HL-60 (cell line): Measurements from ENCODE around the gene KLHDC10.

Experiments used
- DNase-seq, 2 experiments: peaks; one replicate each; pipeline ENCODE4 v3.0.0-alpha.2; 2010 to 2020; ENCODE audit warnings: low read depth in 1 of 2, low spot score in 1 of 2
- H3K27ac ChIP-seq: fragments of 250-450 bp; sonication (Bioruptor Pico); replicated peaks from 2 replicates; pipeline ENCODE4 v1.5.1; 2020; ENCODE audit warnings: mild to moderate bottlenecking, moderate library complexity
- H3K27me3 ChIP-seq: fragments of 250-450 bp; sonication (Bioruptor Pico); 2 replicates; pipeline ENCODE4 v1.5.1; 2021; ENCODE audit warnings: mild to moderate bottlenecking, moderate library complexity; ENCODE audit not compliant: insufficient read depth, poor library complexity, severe bottlenecking
- H3K4me3 ChIP-seq: replicated peaks from 2 replicates; pipeline ENCODE4 v1.5.1; 2011; ENCODE audit warnings: mild to moderate bottlenecking, control low read depth, low read length; ENCODE audit not compliant: insufficient read depth
- GABPA ChIP-seq: IDR thresholded peaks from 2 replicates; pipeline ENCODE4 v1.6.1; 2012; ENCODE audit warnings: low read depth
- POLR2AphosphoS5 ChIP-seq: IDR thresholded peaks from 2 replicates; pipeline ENCODE4 v1.6.1; 2012; ENCODE audit warnings: low read depth
- SPI1 ChIP-seq: IDR thresholded peaks from 2 replicates; pipeline ENCODE4 v1.6.1; 2012; ENCODE audit warnings: low read depth, mild to moderate bottlenecking, borderline replicate concordance
- TF ChIP-seq, protein P1 (sequence below): IDR thresholded peaks from one replicate; pipeline ENCODE4 v1.5.1; 2011; ENCODE audit warnings: low read length, control low read depth, inconsistent platforms; ENCODE audit not compliant: insufficient read depth
- TF ChIP-seq, protein P2 (sequence below): IDR thresholded peaks from 2 replicates; pipeline ENCODE4 v1.6.1; 2012; ENCODE audit warnings: low read depth; ENCODE audit not compliant: insufficient replicate concordance

The KLHDC10 gene

DNA sequence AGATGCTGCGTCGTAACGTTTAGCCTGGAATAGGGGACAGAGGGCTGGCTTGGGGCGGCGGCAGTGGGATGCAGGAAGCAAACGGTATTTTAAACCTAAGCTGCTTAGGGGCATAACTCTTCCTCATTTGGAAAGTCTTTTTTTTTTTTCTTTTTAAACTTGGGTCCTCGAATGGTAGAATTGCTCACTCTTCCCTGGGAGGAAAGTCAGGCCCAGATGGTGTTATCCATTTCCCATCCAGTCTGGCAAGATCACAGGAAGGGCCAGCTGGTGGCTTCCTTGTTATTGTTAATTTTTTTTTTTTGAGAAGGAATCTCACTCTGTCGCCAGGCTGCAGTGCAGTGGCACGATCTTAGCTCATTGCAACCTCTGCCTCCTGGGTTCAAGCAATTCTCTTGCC lies 78.2 kb downstream of the KLHDC10 start:
- Histone ChIP-seq H3K27ac (no peak overlapping the region), H3K4me3 (no peak overlapping the region), H3K27me3 (no peaks in the 10 kb centered on the region)
- TF ChIP-seq SPI1 = no peak
- TF ChIP-seq GABPA = no peak
- TF ChIP-seq, protein P1, sequence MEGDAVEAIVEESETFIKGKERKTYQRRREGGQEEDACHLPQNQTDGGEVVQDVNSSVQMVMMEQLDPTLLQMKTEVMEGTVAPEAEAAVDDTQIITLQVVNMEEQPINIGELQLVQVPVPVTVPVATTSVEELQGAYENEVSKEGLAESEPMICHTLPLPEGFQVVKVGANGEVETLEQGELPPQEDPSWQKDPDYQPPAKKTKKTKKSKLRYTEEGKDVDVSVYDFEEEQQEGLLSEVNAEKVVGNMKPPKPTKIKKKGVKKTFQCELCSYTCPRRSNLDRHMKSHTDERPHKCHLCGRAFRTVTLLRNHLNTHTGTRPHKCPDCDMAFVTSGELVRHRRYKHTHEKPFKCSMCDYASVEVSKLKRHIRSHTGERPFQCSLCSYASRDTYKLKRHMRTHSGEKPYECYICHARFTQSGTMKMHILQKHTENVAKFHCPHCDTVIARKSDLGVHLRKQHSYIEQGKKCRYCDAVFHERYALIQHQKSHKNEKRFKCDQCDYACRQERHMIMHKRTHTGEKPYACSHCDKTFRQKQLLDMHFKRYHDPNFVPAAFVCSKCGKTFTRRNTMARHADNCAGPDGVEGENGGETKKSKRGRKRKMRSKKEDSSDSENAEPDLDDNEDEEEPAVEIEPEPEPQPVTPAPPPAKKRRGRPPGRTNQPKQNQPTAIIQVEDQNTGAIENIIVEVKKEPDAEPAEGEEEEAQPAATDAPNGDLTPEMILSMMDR = no peak
- no peak for TF ChIP-seq POLR2AphosphoS5
- TF ChIP-seq, protein P2, sequence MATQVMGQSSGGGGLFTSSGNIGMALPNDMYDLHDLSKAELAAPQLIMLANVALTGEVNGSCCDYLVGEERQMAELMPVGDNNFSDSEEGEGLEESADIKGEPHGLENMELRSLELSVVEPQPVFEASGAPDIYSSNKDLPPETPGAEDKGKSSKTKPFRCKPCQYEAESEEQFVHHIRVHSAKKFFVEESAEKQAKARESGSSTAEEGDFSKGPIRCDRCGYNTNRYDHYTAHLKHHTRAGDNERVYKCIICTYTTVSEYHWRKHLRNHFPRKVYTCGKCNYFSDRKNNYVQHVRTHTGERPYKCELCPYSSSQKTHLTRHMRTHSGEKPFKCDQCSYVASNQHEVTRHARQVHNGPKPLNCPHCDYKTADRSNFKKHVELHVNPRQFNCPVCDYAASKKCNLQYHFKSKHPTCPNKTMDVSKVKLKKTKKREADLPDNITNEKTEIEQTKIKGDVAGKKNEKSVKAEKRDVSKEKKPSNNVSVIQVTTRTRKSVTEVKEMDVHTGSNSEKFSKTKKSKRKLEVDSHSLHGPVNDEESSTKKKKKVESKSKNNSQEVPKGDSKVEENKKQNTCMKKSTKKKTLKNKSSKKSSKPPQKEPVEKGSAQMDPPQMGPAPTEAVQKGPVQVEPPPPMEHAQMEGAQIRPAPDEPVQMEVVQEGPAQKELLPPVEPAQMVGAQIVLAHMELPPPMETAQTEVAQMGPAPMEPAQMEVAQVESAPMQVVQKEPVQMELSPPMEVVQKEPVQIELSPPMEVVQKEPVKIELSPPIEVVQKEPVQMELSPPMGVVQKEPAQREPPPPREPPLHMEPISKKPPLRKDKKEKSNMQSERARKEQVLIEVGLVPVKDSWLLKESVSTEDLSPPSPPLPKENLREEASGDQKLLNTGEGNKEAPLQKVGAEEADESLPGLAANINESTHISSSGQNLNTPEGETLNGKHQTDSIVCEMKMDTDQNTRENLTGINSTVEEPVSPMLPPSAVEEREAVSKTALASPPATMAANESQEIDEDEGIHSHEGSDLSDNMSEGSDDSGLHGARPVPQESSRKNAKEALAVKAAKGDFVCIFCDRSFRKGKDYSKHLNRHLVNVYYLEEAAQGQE = no peak
- DNase-seq = no peak

DNA sequence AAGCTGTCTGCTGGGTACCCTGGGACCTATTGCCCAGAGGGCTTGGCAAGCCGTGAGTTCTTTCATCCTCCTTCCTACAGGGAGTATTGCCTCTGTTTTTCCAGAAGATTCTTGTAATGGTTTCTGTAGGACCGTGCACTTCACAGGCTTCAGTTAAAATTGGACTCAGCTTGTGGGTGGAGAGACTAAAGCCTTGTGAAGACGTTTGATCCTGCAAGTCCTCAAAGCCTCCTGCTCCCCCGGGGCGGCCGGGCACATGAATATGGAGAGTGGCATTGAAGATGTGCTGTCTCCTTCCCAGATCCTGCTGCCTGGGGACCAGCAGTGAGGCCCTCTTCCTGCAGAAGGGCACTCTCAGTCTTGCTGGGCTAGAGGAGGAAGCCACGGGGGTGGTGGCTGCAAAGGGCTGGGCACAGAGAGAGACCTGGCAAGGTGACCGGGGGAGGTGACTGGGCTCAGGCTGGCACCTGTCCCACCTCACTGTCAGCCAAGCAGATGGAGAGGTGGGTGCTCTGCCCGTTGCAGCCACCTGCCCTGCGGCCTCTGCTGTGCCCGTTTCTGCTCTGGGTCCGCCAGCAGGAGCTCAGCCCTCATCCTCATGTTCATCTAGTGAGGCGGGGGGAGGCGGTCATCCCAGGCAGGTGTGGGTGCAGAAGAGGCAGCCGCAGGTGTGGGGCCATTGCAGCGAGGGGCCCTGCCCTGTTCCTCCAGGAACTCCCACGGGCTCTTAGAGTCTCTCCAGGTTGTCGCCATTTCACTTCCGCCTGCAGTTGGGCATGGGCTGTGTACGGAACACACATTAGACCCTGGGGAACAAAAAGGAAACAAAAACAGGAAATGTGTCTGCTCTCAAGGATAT lies 79.2 kb downstream of the KLHDC10 start:
- H3K4me3 ChIP-seq = no peak overlapping the region
- DNase-seq = peak in 1 of 2 experiments; percentile 39
- H3K27me3 ChIP-seq = no peaks in the 10 kb centered on the region
- H3K27ac ChIP-seq = no peak overlapping the region; the same call in 1 of the 2 replicates
- TF ChIP-seq, protein P2 = no peak
- TF ChIP-seq GABPA = no peak
- TF ChIP-seq SPI1 = peak; percentile 45; the same call in 1 of the 2 replicates
- TF ChIP-seq, protein P1 = no peak
- no peak for TF ChIP-seq POLR2AphosphoS5

GRCh38 chr7:130150587-130150986 lies 80.3 kb downstream of the KLHDC10 start:
- Histone ChIP-seq H3K27ac (no peak overlapping the region), H3K27me3 (no peaks in the 10 kb centered on the region), H3K4me3 (no peak overlapping the region)
- DNase-seq = no peak
- TF ChIP-seq SPI1 = no peak
- TF ChIP-seq, protein P1 = no peak
- TF ChIP-seq, protein P2 = no peak
